Chondrocyte (in vitro differentiated cells): ENCODE data around the gene EHMT1. TPM values are rescaled to one million over a fixed set of nuclear protein-coding genes. Genes with fewer than 3 reads are reported as not detected.
"Not testable (repeated sequence)": the region's sequence is repeated elsewhere in the genome, so short reads cannot be mapped to it uniquely, and the experiment has no call there.

Source experiments
- DNase-seq: peaks from one replicate; pipeline ENCODE4 v3.0.0; 2021; ENCODE audit warnings: mixed read lengths, low spot score
- H3K27ac Mint-ChIP-seq: one replicate; pipeline ENCODE4 v1.8.0; 2021; ENCODE audit warnings: mild to moderate bottlenecking, moderate library complexity, mixed read lengths; ENCODE audit not compliant: unreplicated experiment
- H3K27me3 Mint-ChIP-seq: 2 replicates; pipeline ENCODE4 v1.8.0; 2021; ENCODE audit warnings: low read depth, mixed read lengths
- H3K36me3 Mint-ChIP-seq: 2 replicates; pipeline ENCODE4 v1.8.0; 2021; ENCODE audit warnings: low read depth, mixed read lengths
- H3K4me1 Mint-ChIP-seq: 2 replicates; pipeline ENCODE4 v1.8.0; 2021; ENCODE audit warnings: low read depth, mild to moderate bottlenecking, mixed read lengths
- H3K4me3 Mint-ChIP-seq: one replicate; pipeline ENCODE4 v1.8.0; 2021; ENCODE audit warnings: mild to moderate bottlenecking, moderate library complexity, mixed read lengths; ENCODE audit not compliant: unreplicated experiment
- H3K9me3 Mint-ChIP-seq: 2 replicates; pipeline ENCODE4 v1.8.0; 2021; ENCODE audit warnings: low read depth, mixed read lengths
- CTCF ChIP-seq: fragments of 200-600 bp; sonication (generic); IDR thresholded peaks from 2 replicates; pipeline ENCODE4 v1.5.0; 2021; ENCODE audit warnings: antibody characterized with exemption, mild to moderate bottlenecking, moderate library complexity
- total RNA-seq: library from RNA; stranded (reverse); gene quantifications from 3 replicates; pipeline ENCODE4 v1.2.1, GENCODE V29; 2021

Gene EHMT1
- total RNA-seq, 1 donor from 2014 or later: 61.0 TPM

- H3K27ac Mint-ChIP-seq: no peak overlapping the region
- TF ChIP-seq CTCF: no peak
- H3K4me3 Mint-ChIP-seq: no peak overlapping the region
- H3K9me3 Mint-ChIP-seq: no peaks in the 10 kb centered on the region
- DNase-seq: peak; percentile 32
- H3K4me1 Mint-ChIP-seq: no peaks in the 10 kb centered on the region
- H3K27me3 Mint-ChIP-seq: no peaks in the 10 kb centered on the region
- H3K36me3 Mint-ChIP-seq: peaks cover 29% of the 10 kb centered on the region
Observed at GRCh38 chr9:137804908-137805630, 186.3 kb downstream of the EHMT1 start.

GRCh38 chr9:137807721-137808703, 189.2 kb downstream of the EHMT1 start:
- H3K4me1 Mint-ChIP-seq: no peaks in the 10 kb centered on the region
- peaks cover 16% of the 10 kb centered on the region for H3K36me3 Mint-ChIP-seq
- no peak overlapping the region for H3K27ac Mint-ChIP-seq
- no peak overlapping the region for H3K4me3 Mint-ChIP-seq
- H3K9me3 Mint-ChIP-seq: no peaks in the 10 kb centered on the region
- H3K27me3 Mint-ChIP-seq: no peaks in the 10 kb centered on the region
- peak; percentile 68 for DNase-seq
- no peak for TF ChIP-seq CTCF

- H3K4me3 Mint-ChIP-seq: no peak overlapping the region
- no peaks in the 10 kb centered on the region for H3K27me3 Mint-ChIP-seq
- H3K27ac Mint-ChIP-seq: no peak overlapping the region
Observed at GRCh38 chr9:137809040-137809576, 190.3 kb downstream of the EHMT1 start.

GRCh38 chr9:137809726-137810450, 191.1 kb downstream of the EHMT1 start:
- H3K4me3 Mint-ChIP-seq, H3K36me3 Mint-ChIP-seq: not testable (repeated sequence)

More at GRCh38 chr9:137809040-137809576, 190.3 kb downstream of the EHMT1 start:
- TF ChIP-seq CTCF: no peak
- H3K4me1 Mint-ChIP-seq: no peaks in the 10 kb centered on the region
- peak; percentile 74 for DNase-seq
- H3K36me3 Mint-ChIP-seq: peaks cover 7% of the 10 kb centered on the region
- no peaks in the 10 kb centered on the region for H3K9me3 Mint-ChIP-seq

GRCh38 chr9:137811283-137811870, 192.6 kb downstream of the EHMT1 start:
- no peak for TF ChIP-seq CTCF
- Mint-ChIP-seq H3K4me1 (no peaks in the 10 kb centered on the region), H3K9me3 (no peaks in the 10 kb centered on the region), H3K27me3 (no peaks in the 10 kb centered on the region), H3K4me3 (no peak overlapping the region), H3K36me3 (peaks cover 18% of the 10 kb centered on the region), H3K27ac (no peak overlapping the region)
- peak; percentile 74 for DNase-seq

More at GRCh38 chr9:137809726-137810450, 191.1 kb downstream of the EHMT1 start:
- H3K4me1 Mint-ChIP-seq, H3K9me3 Mint-ChIP-seq, H3K27me3 Mint-ChIP-seq, H3K27ac Mint-ChIP-seq: not testable (repeated sequence)
- peak; percentile 79 for DNase-seq
